Measurements from ENCODE around the gene TAP1. TPM values are rescaled to one million over a fixed set of nuclear protein-coding genes. Genes with fewer than 3 reads are reported as not detected.

The TAP1 gene
- total and polyA plus RNA-seq, 2 donors (not counting 3 experiments of a cell fraction or from before 2014, with no cell fraction given), result 15.6 to 25.9 TPM

- no peaks in the 10 kb centered on the region for H3K4me1 ChIP-seq (ENCODE audit: control insufficient read depth, extremely low read depth, insufficient read depth, low read length)
- TF ChIP-seq FOS (IDR thresholded peaks at IDR 0.05; ENCODE audit: borderline replicate concordance, insufficient read depth, low read length), result no peak
- TF ChIP-seq CTCF (IDR thresholded peaks at IDR 0.05; ENCODE audit: extremely low read depth in 1 of 2, insufficient read depth in 1 of 2, low read depth in 1 of 2, low read length in 2 of 2), result no peak
- no peak for TF ChIP-seq GATA2 (IDR thresholded peaks at IDR 0.05; ENCODE audit: insufficient read depth, insufficient read length, low read depth, low read length)
- no peak for TF ChIP-seq POLR2AphosphoS5 (IDR thresholded peaks at IDR 0.05; ENCODE audit: insufficient read depth, low read depth, low read length)
- no peak for TF ChIP-seq MAX (IDR thresholded peaks at IDR 0.05; ENCODE audit: insufficient read depth, insufficient read length)
- TF ChIP-seq JUN (IDR thresholded peaks at IDR 0.05; ENCODE audit: borderline replicate concordance, insufficient read depth, insufficient read length, low read depth), result no peak
- no peak for TF ChIP-seq MYC (IDR thresholded peaks at IDR 0.05; ENCODE audit: low read depth, low read length)
- no peak for TF ChIP-seq EZH2 (IDR thresholded peaks at IDR 0.05; ENCODE audit: borderline replicate concordance, low read depth, low read length, severe bottlenecking)
- no peak for TF ChIP-seq POLR2A (IDR thresholded peaks at IDR 0.05; ENCODE audit: low read depth, low read length)
- H3K36me3 ChIP-seq (ENCODE audit: control insufficient read depth in 2 of 2, extremely low read depth in 1 of 2, insufficient read depth in 2 of 2, low read length in 2 of 2), result no peaks in the 10 kb centered on the region
- H3K27me3 ChIP-seq (ENCODE audit: control insufficient read depth in 2 of 2, insufficient read depth in 2 of 2, low read length in 2 of 2), result peaks cover 4 to 17% of the 10 kb centered on the region in 2 experiments
- dilution Hi-C loops (cut with MboI; ENCODE audit: extremely low pct_ligation_motif_present, low sequenced_read_pairs) (no loop called here), intact Hi-C loops (cut with micrococcal nuclease) (no loop called here)
- H3K27ac ChIP-seq (ENCODE audit: insufficient read depth, low read depth, low read length), result no peak overlapping the region
- CTCF ChIA-PET, result no interaction called here
- no TSS peak for BruUV-seq (replicated peaks)
- H3K4me2 ChIP-seq (ENCODE audit: insufficient read depth, low read length), result no peak overlapping the region
- H3K79me2 ChIP-seq (ENCODE audit: control insufficient read depth, insufficient read depth, low read length), result no peaks in the 10 kb centered on the region
- DNase-seq (ENCODE audit: low read depth, low spot score) (no peak), FAIRE-seq (no peak)
- no peaks in the 10 kb centered on the region for H3K9me3 ChIP-seq (replicated peaks; ENCODE audit: control insufficient read depth, insufficient read depth, low read length)
- no peaks in the 10 kb centered on the region for H4K20me1 ChIP-seq (replicated peaks; ENCODE audit: control insufficient read depth, extremely low read depth, insufficient read depth, low read length)
- no peak overlapping the region for H3K9ac ChIP-seq (replicated peaks; ENCODE audit: extremely low read depth, insufficient read depth, low read length)
- H3K9me1 ChIP-seq (replicated peaks; ENCODE audit: control insufficient read depth, extremely low read depth, insufficient read depth, low read length), result no peaks in the 10 kb centered on the region
- H2AFZ ChIP-seq (ENCODE audit: low read depth, low read length), result no peak overlapping the region
- POLR2A ChIA-PET, result no interaction called here
- no peak overlapping the region for H3K4me3 ChIP-seq (replicated peaks in 1 of 3; ENCODE audit: insufficient read depth in 1 of 3, low read depth in 1 of 3, low read length in 3 of 3)
These were observed 37.5 kb downstream of the TAP1 start for GRCh38 chr6:32815996-32816395.
